ENCODE measurements around the gene COMP. TPM values are rescaled to one million over a fixed set of nuclear protein-coding genes. Genes with fewer than 3 reads are reported as not detected.

Gene COMP
- total and polyA plus RNA-seq, 2 donors (not counting 1 experiment from before 2014, with no cell fraction given) = not detected

- H3K27me3 Mint-ChIP-seq = no peaks in the 10 kb centered on the region
- DNase-seq (no peak), ATAC-seq (ENCODE audit: low read depth) (no peak)
- POLR2A ChIA-PET = no interaction called here
- CTCF ChIA-PET = interaction anchor here (0.6 kb wide), 1 partner anchor 229 kb away, joined by 3 read pairs; no protein-coding TSS in a partner anchor
- TF ChIP-seq CTCF (IDR thresholded peaks at IDR 0.05) = no peak
- TF ChIP-seq EZH2 (IDR thresholded peaks at IDR 0.05; ENCODE audit: borderline replicate concordance, insufficient read depth, low read depth, low read length, poor library complexity, severe bottlenecking) = no peak
- H3K4me3 Mint-ChIP-seq = no peak overlapping the region
- no peak overlapping the region for H2AFZ ChIP-seq (ENCODE audit: insufficient read depth, low read depth, low read length, poor library complexity, severe bottlenecking)
- no peaks in the 10 kb centered on the region for H3K9me3 ChIP-seq (ENCODE audit: control extremely low read depth in 1 of 3, control insufficient read depth in 2 of 3, insufficient read depth in 1 of 3, low read length in 2 of 3)
- no peaks in the 10 kb centered on the region for H3K4me1 Mint-ChIP-seq
- H3K79me2 ChIP-seq (ENCODE audit: control insufficient read depth, insufficient read depth, low read length) = no peaks in the 10 kb centered on the region
- no peak overlapping the region for H3K4me3 ChIP-seq (ENCODE audit: control extremely low read depth in 1 of 5, extremely low read depth in 1 of 5, insufficient read depth in 1 of 5, low read depth in 2 of 5, low read length in 4 of 5)
- H3K36me3 ChIP-seq (replicated peaks in 1 of 2; ENCODE audit: control extremely low read depth in 1 of 2, control insufficient read depth in 1 of 2, extremely low read depth in 1 of 2, insufficient read depth in 2 of 2, low read length in 1 of 2) = peaks cover 0 to 5% of the 10 kb centered on the region in 2 experiments
- intact Hi-C loops (cut with micrococcal nuclease) = no loop called here
- no peak overlapping the region for H3K27ac Mint-ChIP-seq
- H3K9me3 Mint-ChIP-seq (ENCODE audit: insufficient read depth) = no peaks in the 10 kb centered on the region
- H3K9ac ChIP-seq (ENCODE audit: low read length) = no peak overlapping the region
- H3K27me3 ChIP-seq (replicated peaks in 1 of 4; ENCODE audit: control extremely low read depth in 1 of 4, control insufficient read depth in 3 of 4, insufficient read depth in 4 of 4, low read length in 3 of 4) = no peaks in the 10 kb centered on the region
- H3K4me2 ChIP-seq (replicated peaks; ENCODE audit: low read depth, low read length, poor library complexity, severe bottlenecking) = no peak overlapping the region
- peaks cover 48% of the 10 kb centered on the region for H4K20me1 ChIP-seq (ENCODE audit: control insufficient read depth, insufficient read depth, low read length, poor library complexity, severe bottlenecking)
- no peak overlapping the region for H3K27ac ChIP-seq (ENCODE audit: low read length in 2 of 2)
- no peaks in the 10 kb centered on the region for H3K4me1 ChIP-seq (ENCODE audit: control insufficient read depth in 2 of 2, insufficient read depth in 2 of 2, low read length in 2 of 2)
- 96% methylated on average over 16 of the region's 26 CpGs for WGBS (ENCODE audit: insufficient coverage)
These were observed 45.9 kb downstream of the COMP start for GRCh38 chr19:18745012-18745735.

GRCh38 chr19:18743784-18744418, 47.2 kb downstream of the COMP start:
- Mint-ChIP-seq H3K4me3 (no peak overlapping the region), H3K4me1 (no peaks in the 10 kb centered on the region), H3K27ac (no peak overlapping the region), H3K9me3 (ENCODE audit: insufficient read depth) (no peaks in the 10 kb centered on the region), H3K27me3 (no peaks in the 10 kb centered on the region)
- POLR2A ChIA-PET = no interaction called here
- peaks cover 61% of the 10 kb centered on the region for H4K20me1 ChIP-seq (ENCODE audit: control insufficient read depth, insufficient read depth, low read length, poor library complexity, severe bottlenecking)
- intact Hi-C loops (cut with micrococcal nuclease) = no loop called here
- no peaks in the 10 kb centered on the region for H3K79me2 ChIP-seq (ENCODE audit: control insufficient read depth, insufficient read depth, low read length)
- H3K27ac ChIP-seq (ENCODE audit: low read length in 2 of 2) = no peak overlapping the region
- CTCF ChIA-PET = no interaction called here
- H3K4me1 ChIP-seq (ENCODE audit: control insufficient read depth in 2 of 2, insufficient read depth in 2 of 2, low read length in 2 of 2) = no peaks in the 10 kb centered on the region
- no peaks in the 10 kb centered on the region for H3K27me3 ChIP-seq (replicated peaks in 1 of 4; ENCODE audit: control extremely low read depth in 1 of 4, control insufficient read depth in 3 of 4, insufficient read depth in 4 of 4, low read length in 3 of 4)
- WGBS (ENCODE audit: insufficient coverage) = 98% methylated on average over 36 of the region's 36 CpGs
- no peak overlapping the region for H3K4me3 ChIP-seq (ENCODE audit: control extremely low read depth in 1 of 5, extremely low read depth in 1 of 5, insufficient read depth in 1 of 5, low read depth in 2 of 5, low read length in 4 of 5)
- H3K36me3 ChIP-seq (replicated peaks in 1 of 2; ENCODE audit: control extremely low read depth in 1 of 2, control insufficient read depth in 1 of 2, extremely low read depth in 1 of 2, insufficient read depth in 2 of 2, low read length in 1 of 2) = no peaks in the 10 kb centered on the region
- TF ChIP-seq CTCF (IDR thresholded peaks at IDR 0.05) = no peak
- no peak overlapping the region for H3K9ac ChIP-seq (ENCODE audit: low read length)
- no peaks in the 10 kb centered on the region for H3K9me3 ChIP-seq (ENCODE audit: control extremely low read depth in 1 of 3, control insufficient read depth in 2 of 3, insufficient read depth in 1 of 3, low read length in 2 of 3)
- ATAC-seq (ENCODE audit: low read depth) = no peak
- H3K4me2 ChIP-seq (replicated peaks; ENCODE audit: low read depth, low read length, poor library complexity, severe bottlenecking) = no peak overlapping the region
- no peak overlapping the region for H2AFZ ChIP-seq (ENCODE audit: insufficient read depth, low read depth, low read length, poor library complexity, severe bottlenecking)
- DNase-seq = no peak

Measured in B cell (primary cell).